ENCODE data around the gene C12orf75.
A peak's percentile ranks its signal among the peaks of the same experiment; 100 is the strongest.

Gene C12orf75

GRCh38 chr12:105288311-105288996, 42.0 kb upstream of the C12orf75 start:
- ATAC-seq (ENCODE audit: low read depth) (no peak), DNase-seq (ENCODE audit: low spot score) (no peak)
- no peaks in the 10 kb centered on the region for H3K27me3 ChIP-seq (ENCODE audit: insufficient read depth, poor library complexity, severe bottlenecking)
- H3K27ac ChIP-seq (ENCODE audit: poor library complexity, severe bottlenecking) = no peak overlapping the region
- no peaks in the 10 kb centered on the region for H3K4me1 ChIP-seq (ENCODE audit: insufficient read depth, poor library complexity, severe bottlenecking)
- H3K4me3 ChIP-seq (ENCODE audit: severe bottlenecking) = no peak overlapping the region
- H3K9me3 ChIP-seq (ENCODE audit: severe bottlenecking) = peaks cover 3% of the 10 kb centered on the region
- TF ChIP-seq, protein P1, sequence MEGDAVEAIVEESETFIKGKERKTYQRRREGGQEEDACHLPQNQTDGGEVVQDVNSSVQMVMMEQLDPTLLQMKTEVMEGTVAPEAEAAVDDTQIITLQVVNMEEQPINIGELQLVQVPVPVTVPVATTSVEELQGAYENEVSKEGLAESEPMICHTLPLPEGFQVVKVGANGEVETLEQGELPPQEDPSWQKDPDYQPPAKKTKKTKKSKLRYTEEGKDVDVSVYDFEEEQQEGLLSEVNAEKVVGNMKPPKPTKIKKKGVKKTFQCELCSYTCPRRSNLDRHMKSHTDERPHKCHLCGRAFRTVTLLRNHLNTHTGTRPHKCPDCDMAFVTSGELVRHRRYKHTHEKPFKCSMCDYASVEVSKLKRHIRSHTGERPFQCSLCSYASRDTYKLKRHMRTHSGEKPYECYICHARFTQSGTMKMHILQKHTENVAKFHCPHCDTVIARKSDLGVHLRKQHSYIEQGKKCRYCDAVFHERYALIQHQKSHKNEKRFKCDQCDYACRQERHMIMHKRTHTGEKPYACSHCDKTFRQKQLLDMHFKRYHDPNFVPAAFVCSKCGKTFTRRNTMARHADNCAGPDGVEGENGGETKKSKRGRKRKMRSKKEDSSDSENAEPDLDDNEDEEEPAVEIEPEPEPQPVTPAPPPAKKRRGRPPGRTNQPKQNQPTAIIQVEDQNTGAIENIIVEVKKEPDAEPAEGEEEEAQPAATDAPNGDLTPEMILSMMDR (IDR thresholded peaks at IDR 0.05; ENCODE audit: poor library complexity, severe bottlenecking) = no peak
- H3K36me3 ChIP-seq (ENCODE audit: low read depth) = no peaks in the 10 kb centered on the region

DNA sequence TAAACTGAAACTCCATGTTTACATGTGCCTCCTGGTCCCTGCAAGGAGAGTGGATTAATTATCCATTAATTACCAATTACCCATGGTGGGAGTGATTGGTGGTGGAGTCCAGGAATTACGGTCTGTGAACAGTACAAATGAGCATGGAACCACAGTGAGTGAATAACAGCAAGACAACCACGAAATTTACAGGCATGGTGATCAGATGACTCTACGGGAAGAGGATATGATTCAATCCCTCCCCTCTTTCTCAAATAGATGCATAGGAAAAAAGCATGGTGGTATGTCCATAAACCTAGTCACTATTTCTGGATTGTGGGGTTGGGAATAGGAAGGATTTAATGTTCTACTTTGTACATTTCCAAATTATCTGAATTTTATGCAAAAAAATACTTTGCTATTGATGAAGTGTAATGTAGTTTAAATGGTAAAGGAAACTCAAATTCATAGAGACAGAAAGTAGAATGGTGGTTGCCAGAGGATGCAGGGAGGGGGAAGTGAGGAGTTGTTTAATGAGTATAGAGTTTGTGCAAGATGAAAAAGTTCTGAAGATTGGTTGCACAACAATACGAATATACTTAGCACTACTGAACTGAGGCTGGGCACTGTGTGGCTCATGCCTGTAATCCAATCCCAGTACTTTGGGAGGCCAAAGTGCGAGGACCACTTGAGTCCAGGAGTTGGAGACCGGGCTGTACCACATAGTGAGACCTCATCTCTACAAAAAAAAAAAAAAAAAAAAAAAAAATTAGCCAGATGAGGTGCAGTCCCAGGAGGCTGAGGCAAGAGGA, 41.2 kb upstream of the C12orf75 start:
- no peaks in the 10 kb centered on the region for H3K4me1 ChIP-seq (ENCODE audit: insufficient read depth, poor library complexity, severe bottlenecking)
- ATAC-seq (ENCODE audit: low read depth) (peak; percentile 46; the same call in 2 of the 3 replicates), DNase-seq (ENCODE audit: low spot score) (no peak)
- H3K27me3 ChIP-seq (ENCODE audit: insufficient read depth, poor library complexity, severe bottlenecking) = no peaks in the 10 kb centered on the region
- no peak overlapping the region for H3K4me3 ChIP-seq (ENCODE audit: severe bottlenecking)
- H3K36me3 ChIP-seq (ENCODE audit: low read depth) = no peaks in the 10 kb centered on the region
- peaks cover 3% of the 10 kb centered on the region for H3K9me3 ChIP-seq (ENCODE audit: severe bottlenecking)
- no peak overlapping the region for H3K27ac ChIP-seq (ENCODE audit: poor library complexity, severe bottlenecking)
- TF ChIP-seq, protein P1 (IDR thresholded peaks at IDR 0.05; ENCODE audit: poor library complexity, severe bottlenecking) = no peak

- H3K36me3 ChIP-seq (ENCODE audit: low read depth) = no peaks in the 10 kb centered on the region
- no peak overlapping the region for H3K27ac ChIP-seq (ENCODE audit: poor library complexity, severe bottlenecking)
- H3K4me3 ChIP-seq (ENCODE audit: severe bottlenecking) = no peak overlapping the region
- no peaks in the 10 kb centered on the region for H3K4me1 ChIP-seq (ENCODE audit: insufficient read depth, poor library complexity, severe bottlenecking)
- no peaks in the 10 kb centered on the region for H3K27me3 ChIP-seq (ENCODE audit: insufficient read depth, poor library complexity, severe bottlenecking)
- DNase-seq (ENCODE audit: low spot score) (no peak), ATAC-seq (ENCODE audit: low read depth) (no peak)
- TF ChIP-seq, protein P1 (IDR thresholded peaks at IDR 0.05; ENCODE audit: poor library complexity, severe bottlenecking) = no peak
- H3K9me3 ChIP-seq (ENCODE audit: severe bottlenecking) = peaks cover 3% of the 10 kb centered on the region
Observed at GRCh38 chr12:105291531-105291930, 39.0 kb upstream of the C12orf75 start.

- Histone ChIP-seq H3K36me3 (ENCODE audit: low read depth) (no peaks in the 10 kb centered on the region), H3K9me3 (ENCODE audit: severe bottlenecking) (peaks cover 3% of the 10 kb centered on the region), H3K4me3 (ENCODE audit: severe bottlenecking) (no peak overlapping the region), H3K4me1 (ENCODE audit: insufficient read depth, poor library complexity, severe bottlenecking) (no peaks in the 10 kb centered on the region), H3K27ac (ENCODE audit: poor library complexity, severe bottlenecking) (no peak overlapping the region), H3K27me3 (ENCODE audit: insufficient read depth, poor library complexity, severe bottlenecking) (no peaks in the 10 kb centered on the region)
- no peak for ATAC-seq (ENCODE audit: low read depth)
- no peak for DNase-seq (ENCODE audit: low spot score)
- TF ChIP-seq, protein P1 (IDR thresholded peaks at IDR 0.05; ENCODE audit: poor library complexity, severe bottlenecking) = no peak
Observed at GRCh38 chr12:105292705-105293104, 37.8 kb upstream of the C12orf75 start.

All from RWPE2 (cell line).